HL-60 (cell line): ENCODE measurements around the gene F2R.

Experiments
- DNase-seq, 2 experiments: peaks; one replicate each; pipeline ENCODE4 v3.0.0-alpha.2; 2010 to 2020; ENCODE audit warnings: low read depth in 1 of 2, low spot score in 1 of 2
- H3K27ac ChIP-seq: fragments of 250-450 bp; sonication (Bioruptor Pico); replicated peaks from 2 replicates; pipeline ENCODE4 v1.5.1; 2020; ENCODE audit warnings: mild to moderate bottlenecking, moderate library complexity
- H3K27me3 ChIP-seq: fragments of 250-450 bp; sonication (Bioruptor Pico); 2 replicates; pipeline ENCODE4 v1.5.1; 2021; ENCODE audit warnings: mild to moderate bottlenecking, moderate library complexity; ENCODE audit not compliant: insufficient read depth, poor library complexity, severe bottlenecking
- H3K4me3 ChIP-seq: replicated peaks from 2 replicates; pipeline ENCODE4 v1.5.1; 2011; ENCODE audit warnings: mild to moderate bottlenecking, control low read depth, low read length; ENCODE audit not compliant: insufficient read depth
- CTCF ChIP-seq: IDR thresholded peaks from one replicate; pipeline ENCODE4 v1.5.1; 2011; ENCODE audit warnings: low read length, control low read depth, inconsistent platforms; ENCODE audit not compliant: insufficient read depth
- GABPA ChIP-seq: IDR thresholded peaks from 2 replicates; pipeline ENCODE4 v1.6.1; 2012; ENCODE audit warnings: low read depth
- POLR2AphosphoS5 ChIP-seq: IDR thresholded peaks from 2 replicates; pipeline ENCODE4 v1.6.1; 2012; ENCODE audit warnings: low read depth
- REST ChIP-seq: IDR thresholded peaks from 2 replicates; pipeline ENCODE4 v1.6.1; 2012; ENCODE audit warnings: low read depth; ENCODE audit not compliant: insufficient replicate concordance
- SPI1 ChIP-seq: IDR thresholded peaks from 2 replicates; pipeline ENCODE4 v1.6.1; 2012; ENCODE audit warnings: low read depth, mild to moderate bottlenecking, borderline replicate concordance

F2R gene

DNA sequence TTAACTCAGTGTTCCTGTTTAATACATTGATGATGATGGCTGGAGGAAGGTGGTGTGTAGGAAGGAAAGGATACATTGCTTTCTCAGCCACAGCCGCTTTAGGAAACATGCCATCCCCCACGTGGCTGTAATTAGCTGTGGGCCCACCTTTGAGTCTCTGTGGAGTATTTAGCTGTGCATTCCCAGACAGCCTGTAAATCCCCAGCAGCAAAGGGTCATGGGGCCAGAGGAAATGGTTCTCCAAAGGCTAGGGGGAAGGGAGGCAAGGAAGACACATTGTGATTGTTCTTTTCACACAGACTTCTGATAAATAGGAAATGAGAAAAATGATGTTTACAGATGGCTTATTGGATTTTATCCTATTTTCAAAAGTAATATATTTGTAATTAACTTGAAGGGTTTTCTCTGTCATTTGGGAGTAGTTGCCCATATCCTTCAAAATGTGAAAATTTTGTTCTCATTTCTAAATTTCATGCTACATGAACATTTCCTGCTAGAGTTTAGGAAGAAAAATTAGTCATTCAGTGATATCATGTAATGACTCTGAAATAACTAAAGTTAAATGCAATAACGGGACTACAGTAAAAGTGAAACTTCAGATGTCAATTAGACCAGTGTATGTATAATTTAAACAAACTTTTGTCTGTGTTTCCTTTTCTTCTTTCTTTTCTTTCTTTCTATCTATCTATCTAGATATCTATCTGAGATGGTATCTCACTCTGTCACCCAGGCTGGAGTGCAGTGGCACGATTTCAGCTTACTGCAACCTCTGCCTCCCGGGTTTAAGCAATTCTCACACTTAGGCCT, 24.3 kb upstream of the F2R start:
- Histone ChIP-seq H3K27ac (no peak overlapping the region), H3K4me3 (no peak overlapping the region), H3K27me3 (no peaks in the 10 kb centered on the region)
- DNase-seq: no peak
- TF ChIP-seq REST (no peak), SPI1 (no peak), POLR2AphosphoS5 (no peak), GABPA (no peak)

GRCh38 chr5:76692274-76692540, 23.7 kb upstream of the F2R start:
- Histone ChIP-seq H3K4me3 (no peak overlapping the region), H3K27ac (no peak overlapping the region), H3K27me3 (no peaks in the 10 kb centered on the region)
- no peak for TF ChIP-seq POLR2AphosphoS5
- TF ChIP-seq GABPA: no peak
- TF ChIP-seq REST: no peak
- DNase-seq: no peak

DNA sequence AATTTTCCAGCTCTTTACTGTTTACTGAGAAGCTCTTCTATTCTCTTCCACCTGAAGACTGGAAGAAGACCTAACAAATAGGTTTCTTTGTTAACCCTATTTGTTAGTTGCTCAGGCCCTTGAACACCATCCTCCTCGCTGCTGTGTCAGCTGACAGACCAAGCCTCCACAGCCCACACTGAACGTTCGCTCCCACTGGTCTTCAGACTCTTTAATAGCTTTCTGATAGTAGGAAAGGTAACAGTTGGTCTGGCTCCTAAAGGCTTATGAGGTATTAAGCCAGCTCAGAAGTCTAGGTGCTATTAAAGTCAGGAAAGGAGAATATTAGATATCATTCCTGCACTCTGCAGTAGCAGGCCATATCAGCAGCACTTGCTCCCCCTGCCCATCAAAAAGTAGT, 23.3 kb upstream of the F2R start:
- TF ChIP-seq REST: no peak
- no peak for TF ChIP-seq GABPA
- TF ChIP-seq POLR2AphosphoS5: no peak
- Histone ChIP-seq H3K27ac (no peak overlapping the region), H3K4me3 (no peak overlapping the region), H3K27me3 (no peaks in the 10 kb centered on the region)
- no peak for DNase-seq

GRCh38 chr5:76693141-76693540, 22.8 kb upstream of the F2R start:
- Histone ChIP-seq H3K27ac (no peak overlapping the region), H3K4me3 (no peak overlapping the region), H3K27me3 (no peaks in the 10 kb centered on the region)
- TF ChIP-seq SPI1 (no peak), CTCF (no peak), GABPA (no peak), POLR2AphosphoS5 (no peak), REST (no peak)
- no peak for DNase-seq
